K562 (cell line): Measurements from ENCODE around the gene TYMP. TPM values are rescaled to one million over a fixed set of nuclear protein-coding genes. Genes with fewer than 3 reads are reported as not detected.

Experiments used
- ATAC-seq: fragments of 200-7000 bp; cut with Tn5 transposase; 3 replicates; pipeline ENCODE4 v1.9.1; 2020; ENCODE audit warnings: moderate library complexity
- BruUV-seq: library from RNA; stranded (reverse); fragments of 400-500 nt; replicated peaks from 2 replicates; lab custom pipeline; 2021; lab: Mats Ljungman, UMichigan
- CTCF ChIA-PET: fragments of 300-600 bp; formaldehyde crosslinking; extraction: SDS; loops from one replicate; lab custom pipeline; 2021; ENCODE audit warnings: low intra/inter-chr PET ratio; lab: Yijun Ruan, JAX
- POLR2A ChIA-PET: fragments of 300-600, 350-650 bp; sonication (Branson Sonifier 250); formaldehyde crosslinking; extraction: SDS; loops from one replicate; lab custom pipeline; 2021; ENCODE audit warnings: antibody characterized with exemption, inconsistent platforms; lab: Yijun Ruan, JAX
- DNase-seq, 4 experiments: peaks; one replicate each; pipeline versions ENCODE4 v3.0.0 to v3.0.0-alpha.2; 2011 to 2018; ENCODE audit warnings: low spot score in 3 of 4, mixed read lengths in 3 of 4; ENCODE audit errors: extremely low read depth in 1 of 4
- FAIRE-seq: peaks from 2 replicates; lab custom pipeline; 2011; peaks lifted over from hg19 to GRCh38; lab: Jason Lieb, UNC
- H2AFZ ChIP-seq: 2 replicates; pipeline ENCODE4 v1.6.0; 2011; ENCODE audit warnings: low read depth, low read length, control low read depth, inconsistent platforms
- H3K27ac ChIP-seq: fragments of 200-600 bp; 3 replicates; pipeline ENCODE4 v1.8.0; 2011; ENCODE audit warnings: low read depth, mild to moderate bottlenecking, control low read depth, inconsistent platforms, low read length, moderate library complexity, mixed read lengths; ENCODE audit errors: extremely low read depth
- H3K27me3 ChIP-seq, 2 experiments: fragments of 300-600 bp in 1 of 2; 2 replicates in 1 of 2; 3 replicates in 1 of 2; pipeline versions ENCODE4 v1.6.0 to v1.8.0; 2011; ENCODE audit warnings: inconsistent platforms in 2 of 2, low read length in 2 of 2, mild to moderate bottlenecking in 1 of 2, mixed read lengths in 1 of 2, moderate library complexity in 1 of 2; ENCODE audit not compliant: control insufficient read depth in 2 of 2, insufficient read depth in 2 of 2
- H3K36me3 ChIP-seq: fragments of 300-600 bp; 3 replicates; pipeline ENCODE4 v1.8.0; 2011; ENCODE audit warnings: mild to moderate bottlenecking, low read length, inconsistent platforms; ENCODE audit not compliant: control insufficient read depth, insufficient read depth
- H3K4me1 ChIP-seq, 2 experiments: fragments of 200-600 bp in 1 of 2; replicated peaks in 1 of 2; 2 replicates in 1 of 2; 3 replicates in 1 of 2; pipeline versions ENCODE4 v1.5.1 to v1.8.0; 2011; ENCODE audit warnings: inconsistent platforms in 2 of 2, low read length in 2 of 2, mild to moderate bottlenecking in 1 of 2, mixed read lengths in 1 of 2, moderate library complexity in 1 of 2; ENCODE audit not compliant: control insufficient read depth in 2 of 2, insufficient read depth in 2 of 2
- H3K4me2 ChIP-seq: 2 replicates; pipeline ENCODE4 v1.6.1; 2011; ENCODE audit warnings: low read length, control low read depth, inconsistent platforms, mixed read lengths; ENCODE audit not compliant: insufficient read depth
- H3K4me3 ChIP-seq: fragments of 200-600 bp; sonication (generic), shearing (Covaris generic); 2 replicates; pipeline ENCODE4 v1.5.1; 2016; ENCODE audit warnings: control low read depth, inconsistent platforms
- H3K79me2 ChIP-seq: fragments of 200-600 bp; 3 replicates; pipeline ENCODE4 v1.8.0; 2011; ENCODE audit warnings: low read length, inconsistent platforms; ENCODE audit not compliant: control insufficient read depth, insufficient read depth
- H3K9ac ChIP-seq, 2 experiments: 2 replicates each; pipeline versions ENCODE4 v1.6.0 to v1.6.1; 2011; ENCODE audit warnings: low read depth in 2 of 2, low read length in 2 of 2, control low read depth in 1 of 2, inconsistent platforms in 1 of 2, mild to moderate bottlenecking in 1 of 2, mixed read lengths in 1 of 2; ENCODE audit not compliant: insufficient read depth in 1 of 2
- H3K9me1 ChIP-seq: one replicate; pipeline ENCODE4 v1.6.0; 2011; ENCODE audit warnings: inconsistent platforms, mild to moderate bottlenecking, low read length, moderate library complexity; ENCODE audit not compliant: control insufficient read depth, insufficient read depth
- H3K9me3 ChIP-seq: replicated peaks from 2 replicates; pipeline ENCODE4 v1.5.1; 2011; ENCODE audit warnings: low read depth, low read length, inconsistent platforms; ENCODE audit not compliant: control insufficient read depth, insufficient read depth
- H4K20me1 ChIP-seq: replicated peaks from 2 replicates; pipeline ENCODE4 v1.6.1; 2011; ENCODE audit warnings: low read length, inconsistent platforms, mixed read lengths; ENCODE audit not compliant: control insufficient read depth, insufficient read depth
- BRD9 ChIP-seq: fragments of 450-650 bp; IDR thresholded peaks from 2 replicates; pipeline ENCODE4 v1.6.1; 2018; ENCODE audit warnings: low read depth; ENCODE audit not compliant: partially characterized antibody
- CBFA2T2 ChIP-seq: fragments of 450-650 bp; conservative IDR thresholded peaks from 2 replicates; pipeline ENCODE4 v1.6.1; 2017; ENCODE audit warnings: mild to moderate bottlenecking
- ELK1 ChIP-seq: sonication (generic); formaldehyde crosslinking; IDR thresholded peaks from 2 replicates; pipeline ENCODE4 v1.8.1; 2022; ENCODE audit warnings: missing genetic modification reagents
- FOXA1 ChIP-seq: fragments of 450-650 bp; IDR thresholded peaks from 2 replicates; pipeline ENCODE4 v1.6.1; 2016; ENCODE audit warnings: mild to moderate bottlenecking, borderline replicate concordance
- HMGXB4 ChIP-seq: sonication (generic); formaldehyde crosslinking; IDR thresholded peaks from 2 replicates; pipeline ENCODE4 v1.8.1; 2023; ENCODE audit warnings: mild to moderate bottlenecking, missing genetic modification reagents
- RREB1 ChIP-seq: fragments of 250-450 bp; sonication (Bioruptor Pico); IDR thresholded peaks from 2 replicates; pipeline ENCODE4 v1.4.0; 2020
- SMARCB1 ChIP-seq: IDR thresholded peaks from 2 replicates; pipeline ENCODE4 v1.6.1; 2011; ENCODE audit warnings: improper control_type of control experiment, low read depth; ENCODE audit not compliant: insufficient read length
- SUPT5H ChIP-seq: fragments of 450-650 bp; IDR thresholded peaks from 2 replicates; pipeline ENCODE4 v1.6.1; 2016
- USF2 ChIP-seq: sonication (generic); formaldehyde crosslinking; IDR thresholded peaks from 2 replicates; pipeline ENCODE4 v1.5.0; 2020; ENCODE audit warnings: missing genetic modification reagents
- WGBS: fragments of 100-300 bp; shearing (Covaris generic); methylation state at CpG from one replicate; pipeline ENCODE4 v1.1.6; 2016; ENCODE audit warnings: low coverage, mixed read lengths; ENCODE audit not compliant: insufficient coverage; ENCODE audit errors: missing lambda C conversion rate; 5-methylcytosine and 5-hydroxymethylcytosine counted together
- in situ Hi-C: fragments of 300-500 bp; cut with MboI; formaldehyde crosslinking; loops from 4 replicates; pipeline ENCODE4 v1.15.0; 2018; ENCODE audit warnings: inconsistent platforms, mixed read lengths
- intact Hi-C: fragments of 100-400 bp; cut with micrococcal nuclease; formaldehyde crosslinking; loops from 2 replicates; pipeline ENCODE4 v1.14.2; 2022
- polyA plus RNA-seq, 8 experiments: library from polyadenylated mRNA; depleted of rRNA in 4 of 8; stranded (reverse) in 5 of 8; unstranded in 3 of 8; fragments of >200 nt; fragmentation: Nextera tagmentation in 2 of 8; fragmentation: Illumina TruSeq in 1 of 8; extraction: Ambion mirVana in 2 of 8; extraction: Trizol in 1 of 8; gene quantifications; 2 replicates each; pipeline versions ENCODE4 v1.2.1 to v1.2.3, GENCODE V29; 2011 to 2014; ENCODE audit warnings: inconsistent platforms in 1 of 8, missing spikeins in 1 of 8
- total RNA-seq, 7 experiments: library from RNA; depleted of rRNA in 6 of 7; stranded (reverse); fragments of >200 nt in 6 of 7; fragmentation: Illumina TruSeq in 2 of 7; extraction: Trizol in 2 of 7; gene quantifications; 2 replicates each; pipeline versions ENCODE4 v1.2.1 to v1.2.3, GENCODE V29; 2011 to 2021; ENCODE audit warnings: low replicate concordance in 1 of 7
- TF ChIP-seq, protein P1 (sequence below): fragments of 450-650 bp; IDR thresholded peaks from one replicate; pipeline ENCODE4 v1.6.1; 2018; ENCODE audit warnings: mild to moderate bottlenecking, moderate library complexity; ENCODE audit not compliant: partially characterized antibody

Gene TYMP
- total and polyA plus RNA-seq, 9 of the 15 experiments (the other 6 are each of a cell fraction or from before 2014, with no cell fraction given): 0.03 to 4.0 (median 2.4) TPM; not detected in 4

DNA sequence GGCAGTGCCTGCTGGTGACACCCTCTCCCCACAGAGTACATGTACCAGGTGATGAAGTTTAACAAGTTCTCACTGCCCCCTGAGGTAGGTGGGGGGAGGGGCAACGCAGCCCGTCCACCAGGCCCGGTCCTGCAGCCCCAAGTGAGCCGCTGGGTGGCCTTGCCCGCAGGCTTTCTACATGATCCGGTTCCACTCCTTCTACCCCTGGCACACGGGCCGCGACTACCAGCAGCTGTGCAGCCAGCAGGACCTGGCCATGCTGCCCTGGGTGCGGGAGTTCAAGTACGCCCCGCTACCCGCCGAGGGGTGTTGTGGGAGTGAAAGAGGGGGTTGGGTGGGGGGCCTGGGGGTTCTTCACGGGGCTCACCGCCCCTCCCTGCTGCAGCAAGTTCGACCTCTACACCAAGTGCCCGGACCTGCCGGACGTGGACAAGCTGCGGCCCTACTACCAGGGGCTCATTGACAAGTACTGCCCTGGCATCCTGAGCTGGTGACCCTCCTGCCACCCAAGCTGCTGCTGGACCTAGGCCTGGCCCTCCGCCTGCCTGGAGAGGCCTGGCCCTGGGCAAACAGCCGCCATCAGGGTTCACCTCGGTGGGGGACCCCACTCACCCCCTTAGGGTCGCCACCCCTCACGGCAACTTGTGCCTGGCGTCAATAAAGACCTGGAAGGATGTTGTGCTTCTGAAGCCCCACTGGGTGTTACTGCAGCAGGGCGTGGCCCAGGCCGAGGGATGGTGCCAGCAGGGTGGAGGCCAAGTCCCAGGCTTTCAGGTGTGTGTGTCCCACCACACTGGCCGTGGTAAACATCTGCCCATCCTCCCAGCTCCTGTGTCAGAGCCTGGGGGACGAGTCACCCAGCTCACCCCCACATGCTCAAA is 40.2 kb downstream of the TYMP start:
- no peak overlapping the region for H3K4me2 ChIP-seq
- H3K27ac ChIP-seq: no peak overlapping the region
- H3K9me1 ChIP-seq: no peaks in the 10 kb centered on the region
- H4K20me1 ChIP-seq: no peaks in the 10 kb centered on the region
- no peaks in the 10 kb centered on the region for H3K36me3 ChIP-seq
- no peak for FAIRE-seq
- WGBS: 51% methylated on average over 6 of the region's 31 CpGs
- ATAC-seq: no peak
- no TSS peak for BruUV-seq
- intact Hi-C loops: no loop called here
- peaks cover 4 to 33% of the 10 kb centered on the region in 2 experiments; a peak in 3 of 5 replicates for H3K4me1 ChIP-seq
- H3K4me3 ChIP-seq: no peak overlapping the region
- no peaks in the 10 kb centered on the region for H3K27me3 ChIP-seq
- ChIA-PET CTCF (no interaction called here), POLR2A (interaction anchor here (0.6 kb wide), 1 partner anchor 33 kb away, joined by 3 read pairs; no protein-coding TSS in a partner anchor)
- H3K9me3 ChIP-seq: no peaks in the 10 kb centered on the region
- DNase-seq: no peak
- no peaks in the 10 kb centered on the region for H3K79me2 ChIP-seq
- no peak overlapping the region for H3K9ac ChIP-seq
- in situ Hi-C loops: no loop called here
- no peak overlapping the region for H2AFZ ChIP-seq
- TF ChIP-seq SUPT5H: no peak
- no peak for TF ChIP-seq CBFA2T2
- TF ChIP-seq SMARCB1: no peak
- TF ChIP-seq FOXA1: no peak
- TF ChIP-seq, protein P1, sequence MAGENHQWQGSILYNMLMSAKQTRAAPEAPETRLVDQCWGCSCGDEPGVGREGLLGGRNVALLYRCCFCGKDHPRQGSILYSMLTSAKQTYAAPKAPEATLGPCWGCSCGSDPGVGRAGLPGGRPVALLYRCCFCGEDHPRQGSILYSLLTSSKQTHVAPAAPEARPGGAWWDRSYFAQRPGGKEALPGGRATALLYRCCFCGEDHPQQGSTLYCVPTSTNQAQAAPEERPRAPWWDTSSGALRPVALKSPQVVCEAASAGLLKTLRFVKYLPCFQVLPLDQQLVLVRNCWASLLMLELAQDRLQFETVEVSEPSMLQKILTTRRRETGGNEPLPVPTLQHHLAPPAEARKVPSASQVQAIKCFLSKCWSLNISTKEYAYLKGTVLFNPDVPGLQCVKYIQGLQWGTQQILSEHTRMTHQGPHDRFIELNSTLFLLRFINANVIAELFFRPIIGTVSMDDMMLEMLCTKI: no peak
- TF ChIP-seq BRD9: no peak
- TF ChIP-seq ELK1 (CRISPR knock-in tag): no peak
- TF ChIP-seq RREB1 (CRISPR knock-in tag): no peak
- no peak for TF ChIP-seq HMGXB4 (CRISPR knock-in tag)
- no peak for TF ChIP-seq USF2 (CRISPR knock-in tag)
